B cell (primary cell): ENCODE data around the gene GFOD1. TPM values are rescaled to one million over a fixed set of nuclear protein-coding genes. Genes with fewer than 3 reads are reported as not detected.

ENCODE experiments used
- ATAC-seq: fragments of 200-7000 bp; cut with Tn5 transposase; one replicate; pipeline ENCODE4 v1.10.0; 2021; ENCODE audit warnings: low read depth, mild to moderate bottlenecking, moderate number of reproducible peaks, moderate library complexity
- CTCF ChIA-PET: fragments of 350-600 bp; sonication (Branson Sonifier 250); formaldehyde crosslinking; loops from one replicate; lab custom pipeline; 2021; ENCODE audit warnings: antibody characterized with exemption, inconsistent platforms; lab: Charles Lee
- POLR2A ChIA-PET: fragments of 350-600 bp; sonication (Branson Sonifier 250); formaldehyde crosslinking; loops from one replicate; lab custom pipeline; 2021; ENCODE audit warnings: antibody characterized with exemption; lab: Charles Lee
- DNase-seq: peaks from one replicate; pipeline ENCODE4 v3.0.0; 2013
- H2AFZ ChIP-seq: 2 replicates; pipeline ENCODE4 v1.6.1; 2012; ENCODE audit warnings: mild to moderate bottlenecking, low read depth, low read length; ENCODE audit not compliant: insufficient read depth, poor library complexity, severe bottlenecking
- H3K27ac ChIP-seq, 2 donors: 1 replicate in 1 of 2; 2 replicates in 1 of 2; pipeline ENCODE4 v1.5.1; 2012 to 2013; ENCODE audit warnings: low read length in 2 of 2, mild to moderate bottlenecking in 2 of 2, moderate library complexity in 1 of 2
- H3K27me3 ChIP-seq, 4 experiments: fragments of 200-600 bp in 1 of 4; sonication (generic) in 1 of 4; replicated peaks in 1 of 4; 1 replicate in 2 of 4; 2 replicates in 2 of 4; pipeline versions ENCODE4 v1.6.1 to v1.7.0; 2013 to 2016; ENCODE audit warnings: low read length in 3 of 4, mild to moderate bottlenecking in 2 of 4, mixed read lengths in 1 of 4, moderate library complexity in 1 of 4; ENCODE audit not compliant: insufficient read depth in 4 of 4, control insufficient read depth in 3 of 4; ENCODE audit errors: control extremely low read depth in 1 of 4
- H3K36me3 ChIP-seq, 2 experiments: replicated peaks in 1 of 2; 1 replicate in 1 of 2; 2 replicates in 1 of 2; pipeline versions ENCODE4 v1.6.1 to v1.7.1; 2013; ENCODE audit warnings: low read length in 1 of 2; ENCODE audit not compliant: insufficient read depth in 2 of 2, control insufficient read depth in 1 of 2; ENCODE audit errors: control extremely low read depth in 1 of 2, extremely low read depth in 1 of 2
- H3K4me1 ChIP-seq, 2 donors: fragments of 200-600 bp in 1 of 2; sonication (generic) in 1 of 2; 1 replicate in 1 of 2; 2 replicates in 1 of 2; pipeline versions ENCODE4 v1.5.1 to v1.6.1; 2013 to 2017; ENCODE audit warnings: low read length in 2 of 2; ENCODE audit not compliant: control insufficient read depth in 2 of 2, insufficient read depth in 2 of 2
- H3K4me2 ChIP-seq: replicated peaks from 2 replicates; pipeline ENCODE3; 2012; ENCODE audit warnings: mild to moderate bottlenecking, low read depth, low read length; ENCODE audit not compliant: poor library complexity, severe bottlenecking
- H3K4me3 ChIP-seq, 5 experiments: fragments of 200-600 bp in 1 of 5; sonication (generic) in 1 of 5; 1 replicate in 3 of 5; 2 replicates in 2 of 5; pipeline versions ENCODE4 v1.5.1 to v1.7.0; 2011 to 2016; ENCODE audit warnings: low read length in 4 of 5, mild to moderate bottlenecking in 4 of 5, low read depth in 2 of 5, control low read depth in 1 of 5, moderate library complexity in 1 of 5; ENCODE audit not compliant: insufficient read depth in 1 of 5; ENCODE audit errors: control extremely low read depth in 1 of 5, extremely low read depth in 1 of 5
- H3K79me2 ChIP-seq: fragments of 200-600 bp; sonication (generic); one replicate; pipeline ENCODE4 v1.6.0; 2016; ENCODE audit warnings: low read length; ENCODE audit not compliant: control insufficient read depth, insufficient read depth
- H3K9ac ChIP-seq: fragments of 200-600 bp; sonication (generic); 2 replicates; pipeline ENCODE4 v1.6.1; 2017; ENCODE audit warnings: mild to moderate bottlenecking, low read length, moderate library complexity
- H3K9me3 ChIP-seq, 3 donors: one replicate each; pipeline versions ENCODE4 v1.6.1 to v1.7.1; 2013; ENCODE audit warnings: low read length in 2 of 3; ENCODE audit not compliant: control insufficient read depth in 2 of 3, insufficient read depth in 1 of 3; ENCODE audit errors: control extremely low read depth in 1 of 3
- H4K20me1 ChIP-seq: 2 replicates; pipeline ENCODE4 v1.6.0; 2012; ENCODE audit warnings: mild to moderate bottlenecking, low read length; ENCODE audit not compliant: insufficient read depth, control insufficient read depth, poor library complexity, severe bottlenecking
- H3K27ac Mint-ChIP-seq: one replicate; pipeline ENCODE4 v1.8.0; 2021; ENCODE audit warnings: mixed read lengths
- H3K27me3 Mint-ChIP-seq: one replicate; pipeline ENCODE4 v1.8.0; 2021; ENCODE audit warnings: mixed read lengths
- H3K4me1 Mint-ChIP-seq: one replicate; pipeline ENCODE4 v1.8.0; 2021; ENCODE audit warnings: mixed read lengths
- H3K4me3 Mint-ChIP-seq: one replicate; pipeline ENCODE4 v1.8.0; 2021; ENCODE audit warnings: mixed read lengths
- H3K9me3 Mint-ChIP-seq: one replicate; pipeline ENCODE4 v1.8.0; 2022; ENCODE audit warnings: mixed read lengths; ENCODE audit not compliant: insufficient read depth
- CTCF ChIP-seq: fragments of 200-600 bp; IDR thresholded peaks from one replicate; pipeline ENCODE4 v1.8.0; 2022; ENCODE audit warnings: antibody characterized with exemption, mild to moderate bottlenecking
- EZH2 ChIP-seq: IDR thresholded peaks from 2 replicates; pipeline ENCODE4 v1.6.1; 2012; ENCODE audit warnings: borderline replicate concordance, low read depth, mild to moderate bottlenecking, moderate library complexity, low read length; ENCODE audit not compliant: insufficient read depth, poor library complexity, severe bottlenecking
- WGBS: methylation state at CpG from one replicate; pipeline ENCODE4 v1.1.5; 2013; ENCODE audit warnings: missing lambda C conversion rate; ENCODE audit not compliant: insufficient coverage; 5-methylcytosine and 5-hydroxymethylcytosine counted together
- intact Hi-C: fragments of 100-400 bp; cut with micrococcal nuclease; formaldehyde crosslinking; loops from one replicate; pipeline ENCODE4 v1.10.0; 2022
- polyA plus RNA-seq: library from polyadenylated mRNA; depleted of rRNA; stranded (reverse); fragments of >200 nt; gene quantifications from 2 replicates; pipeline ENCODE4 v1.2.3, GENCODE V29; 2012
- total RNA-seq, 2 donors: library from RNA; stranded (reverse); fragments of 120-200 nt in 1 of 2; gene quantifications; 1 replicate in 1 of 2; 2 replicates in 1 of 2; pipeline versions ENCODE4 v1.2.3 to v1.2.4, GENCODE V29; 2013 to 2022

GFOD1 gene
- total and polyA plus RNA-seq, 2 donors (not counting 1 experiment from before 2014, with no cell fraction given), result 8.3 to 42.4 TPM

GRCh38 chr6:13425270-13425873, 62.0 kb downstream of the GFOD1 start:
- no peak for TF ChIP-seq CTCF
- TF ChIP-seq EZH2, result no peak
- ATAC-seq (no peak), DNase-seq (no peak)
- Histone ChIP-seq H3K9ac (no peak overlapping the region), H3K9me3 (no peaks in the 10 kb centered on the region), H4K20me1 (no peaks in the 10 kb centered on the region), H3K79me2 (peaks cover 34% of the 10 kb centered on the region), H2AFZ (no peak overlapping the region), H3K4me2 (no peak overlapping the region), H3K4me3 (no peak overlapping the region), H3K36me3 (no peaks in the 10 kb centered on the region), H3K4me1 (peaks cover 25 to 52% of the 10 kb centered on the region in 2 donors), H3K27me3 (no peaks in the 10 kb centered on the region), H3K27ac (peak overlapping the region; percentile 28 to 86)
- Mint-ChIP-seq H3K4me3 (no peak overlapping the region), H3K27ac (peak overlapping the region; percentile 53), H3K4me1 (peaks cover 56% of the 10 kb centered on the region), H3K27me3 (no peaks in the 10 kb centered on the region), H3K9me3 (no peaks in the 10 kb centered on the region)
- CTCF ChIA-PET, result interaction anchor here (0.7 to 1.2 kb wide), 5 partner anchors 14 to 147 kb away, joined by 3 to 5 read pairs (median 4); no protein-coding TSS in a partner anchor
- POLR2A ChIA-PET, result no interaction called here
- intact Hi-C loops, result loop anchor here (5.0 kb wide), 1 partner anchor 153 kb away; no protein-coding TSS in a partner anchor
- WGBS, result 47% methylated on average over 3 of the region's 3 CpGs

GRCh38 chr6:13423252-13423651, 64.1 kb downstream of the GFOD1 start:
- peaks cover 60% of the 10 kb centered on the region for H3K4me1 Mint-ChIP-seq

More at GRCh38 chr6:13423252-13423651, 64.1 kb downstream of the GFOD1 start:
- CTCF ChIA-PET, result interaction anchor here (1.6 kb wide), 1 partner anchor 228 kb away, joined by 3 read pairs; no protein-coding TSS in a partner anchor
- WGBS, result no CpG with 5 or more reads among the region's 6 CpGs
- intact Hi-C loops, result no loop called here
- Histone ChIP-seq H3K79me2 (peaks cover 51% of the 10 kb centered on the region), H3K4me3 (no peak overlapping the region), H2AFZ (no peak overlapping the region), H3K4me1 (peaks cover 27 to 54% of the 10 kb centered on the region in 2 donors), H4K20me1 (peaks cover 6% of the 10 kb centered on the region), H3K9ac (no peak overlapping the region), H3K36me3 (no peaks in the 10 kb centered on the region), H3K4me2 (no peak overlapping the region), H3K27ac (no peak overlapping the region), H3K27me3 (peaks cover 0 to 9% (median 0%) of the 10 kb centered on the region in 4 experiments), H3K9me3 (no peaks in the 10 kb centered on the region)
- no peak for DNase-seq
- ATAC-seq, result no peak
- no peak overlapping the region for H3K4me3 Mint-ChIP-seq
- POLR2A ChIA-PET, result no interaction called here
- no peak for TF ChIP-seq CTCF
- no peak for TF ChIP-seq EZH2
- peaks cover 3% of the 10 kb centered on the region for H3K27me3 Mint-ChIP-seq
- H3K9me3 Mint-ChIP-seq, result no peaks in the 10 kb centered on the region
- no peak overlapping the region for H3K27ac Mint-ChIP-seq
